Non-pigmented ciliary epithelial cell (primary cell): Measurements from ENCODE around the gene FBLIM1.

Experiments
- DNase-seq: peaks from one replicate; pipeline ENCODE4 v3.0.0-alpha.2; 2010; ENCODE audit warnings: low read depth

Gene FBLIM1

GRCh38 chr1:15748264-15748663 is 10.3 kb upstream of the FBLIM1 start:
- DNase-seq: no peak

- DNase-seq: no peak
These were observed 9.8 kb upstream of the FBLIM1 start for GRCh38 chr1:15748690-15749398.

GRCh38 chr1:15749399-15750291 is 8.9 kb upstream of the FBLIM1 start:
- DNase-seq: no peak

GRCh38 chr1:15750924-15751323 is 7.7 kb upstream of the FBLIM1 start:
- no peak for DNase-seq

GRCh38 chr1:15751717-15752116 is 6.9 kb upstream of the FBLIM1 start:
- no peak for DNase-seq

- DNase-seq: no peak
These were observed 4.8 kb upstream of the FBLIM1 start for GRCh38 chr1:15753776-15754175.

- DNase-seq: no peak
These were observed 3.5 kb upstream of the FBLIM1 start for GRCh38 chr1:15755021-15755645.

GRCh38 chr1:15755646-15756040 is 3.0 kb upstream of the FBLIM1 start:
- DNase-seq: no peak

- DNase-seq: no peak
These were observed 2.2 kb upstream of the FBLIM1 start for GRCh38 chr1:15756143-15757015.

GRCh38 chr1:15757016-15757543 is 1.5 kb upstream of the FBLIM1 start:
- DNase-seq: no peak

- DNase-seq: no peak
These were observed 836 bp upstream of the FBLIM1 start for GRCh38 chr1:15757575-15758342.

GRCh38 chr1:15758953-15759661 is 512 bp downstream of the FBLIM1 start:
- no peak for DNase-seq

- no peak for DNase-seq
These were observed 2.1 kb downstream of the FBLIM1 start for GRCh38 chr1:15760520-15761211.

- no peak for DNase-seq
These were observed 3.0 kb downstream of the FBLIM1 start for GRCh38 chr1:15761366-15762128.

- DNase-seq: no peak
These were observed 4.0 kb downstream of the FBLIM1 start for GRCh38 chr1:15762546-15762945.

- DNase-seq: no peak
These were observed 5.7 kb downstream of the FBLIM1 start for GRCh38 chr1:15764269-15764764.

GRCh38 chr1:15764890-15765289 is 6.3 kb downstream of the FBLIM1 start:
- DNase-seq: no peak

- DNase-seq: no peak
These were observed 7.0 kb downstream of the FBLIM1 start for GRCh38 chr1:15765495-15766194.
